ENCODE results near the gene CHRM5. TPM values are rescaled to one million over a fixed set of nuclear protein-coding genes. Genes with fewer than 3 reads are reported as not detected.

CHRM5 gene
- total and polyA plus RNA-seq, 2 of the 8 experiments (the other 6 are each of a cell fraction or from before 2014, with no cell fraction given) = not detected

DNA sequence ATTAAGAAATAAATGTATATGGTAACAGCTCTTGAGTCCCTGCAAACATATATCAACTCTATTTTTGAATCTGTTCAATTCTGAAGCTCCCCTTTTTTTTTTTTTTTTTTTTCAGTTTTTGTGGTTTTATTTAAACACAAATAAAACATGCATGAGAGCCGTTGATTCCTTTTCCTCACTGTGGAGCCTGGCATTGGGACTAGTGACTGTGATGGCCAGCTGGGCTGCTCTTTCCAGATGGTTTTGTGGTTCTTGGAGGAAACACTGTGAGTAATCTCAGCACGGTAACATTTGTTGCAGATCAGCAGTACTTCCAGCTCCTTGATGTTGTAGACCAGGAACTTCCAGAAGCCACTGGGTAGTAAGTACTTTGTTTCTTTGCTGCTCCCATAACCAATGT lies 117.4 kb downstream of the CHRM5 start:
- H2AFZ ChIP-seq (ENCODE audit: low read length) = no peak overlapping the region
- no peak for FAIRE-seq
- H3K23me2 ChIP-seq (ENCODE audit: low read depth, low read length) = no peaks in the 10 kb centered on the region
- WGBS, 2 experiments (ENCODE audit: extremely low coverage in 1 of 2, insufficient coverage in 1 of 2, insufficient read length in 1 of 2, insufficient replicate concordance in 2 of 2, low coverage in 1 of 2, low lambda C conversion rate in 2 of 2, missing lambda C conversion rate in 1 of 2) = 93% methylated on average over 2 of the region's 2 CpGs; no CpG with 5 or more reads in 1 of the 2 experiments
- H3K18ac ChIP-seq (ENCODE audit: extremely low read depth, low read length) = no peak overlapping the region
- H3K23ac ChIP-seq (ENCODE audit: insufficient read length) = no peak overlapping the region
- no peak overlapping the region for H3K4ac ChIP-seq (replicated peaks; ENCODE audit: insufficient read length, low read depth, low read length)
- H3K27me3 ChIP-seq (replicated peaks in 1 of 4; ENCODE audit: control insufficient read depth in 3 of 4, extremely low read depth in 1 of 4, insufficient read depth in 3 of 4, low read length in 3 of 4) = no peaks in the 10 kb centered on the region
- H3K56ac ChIP-seq (replicated peaks; ENCODE audit: insufficient read length, low read depth, low read length) = no peak overlapping the region
- ChIA-PET POLR2A (ENCODE audit: partially characterized antibody) (interaction anchor here (0.7 to 0.8 kb wide), 2 partner anchors 39 to 123 kb away, joined by 3 to 4 read pairs; no protein-coding TSS in a partner anchor), CTCF (ENCODE audit: partially characterized antibody) (interaction anchor here (0.7 kb wide), 1 partner anchor 545 kb away, joined by 3 read pairs; no protein-coding TSS in a partner anchor)
- no peak overlapping the region for H3K14ac ChIP-seq (ENCODE audit: insufficient read length)
- no peak overlapping the region for H3K4me2 ChIP-seq (ENCODE audit: insufficient read depth in 1 of 2, low read depth in 2 of 2, low read length in 2 of 2)
- no peaks in the 10 kb centered on the region for H3K79me1 ChIP-seq (ENCODE audit: low read depth, low read length)
- no peaks in the 10 kb centered on the region for H4K20me1 ChIP-seq (replicated peaks in 1 of 2; ENCODE audit: control insufficient read depth in 1 of 2, insufficient read depth in 2 of 2, low read length in 2 of 2)
- no peaks in the 10 kb centered on the region for H3K79me2 ChIP-seq (ENCODE audit: control insufficient read depth in 1 of 2, insufficient read depth in 2 of 2, low read length in 2 of 2)
- no peak overlapping the region for H4K8ac ChIP-seq (ENCODE audit: extremely low read depth, insufficient read depth, low read length)
- H3K4me1 ChIP-seq (replicated peaks in 1 of 4; ENCODE audit: control insufficient read depth in 3 of 4, insufficient read depth in 4 of 4, low read length in 3 of 4) = no peaks in the 10 kb centered on the region
- H2BK120ac ChIP-seq (replicated peaks; ENCODE audit: low read depth, low read length) = no peak overlapping the region
- H3K36me3 ChIP-seq (ENCODE audit: control insufficient read depth in 2 of 4, insufficient read depth in 4 of 4, low read length in 3 of 4) = peaks cover 0 to 22% (median 4%) of the 10 kb centered on the region in 4 experiments; a peak in 5 of 8 replicates
- no peak overlapping the region for H3K27ac ChIP-seq (ENCODE audit: low read depth, low read length)
- no peak overlapping the region for H2BK15ac ChIP-seq (ENCODE audit: low read length)
- no peak overlapping the region for H3K4me3 ChIP-seq (ENCODE audit: extremely low read depth in 1 of 4, insufficient read depth in 2 of 4, low read depth in 3 of 4, low read length in 4 of 4)
- H2BK20ac ChIP-seq (ENCODE audit: low read length) = no peak overlapping the region
- no peak overlapping the region for H4K91ac ChIP-seq (replicated peaks; ENCODE audit: insufficient read length, low read length)
- DNase-seq (ENCODE audit: low read depth in 1 of 2, low spot score in 2 of 2) = no peak
- H2BK12ac ChIP-seq (ENCODE audit: low read depth, low read length) = no peak overlapping the region
- no peaks in the 10 kb centered on the region for H3K9me3 ChIP-seq (ENCODE audit: insufficient read depth in 2 of 2, low read depth in 1 of 2, low read length in 1 of 2)
- H2AK5ac ChIP-seq (ENCODE audit: low read depth, low read length) = no peak overlapping the region
- no peak overlapping the region for H3K9ac ChIP-seq (replicated peaks in 1 of 4; ENCODE audit: extremely low read depth in 1 of 4, low read depth in 3 of 4, low read length in 3 of 4)
- no peak overlapping the region for H2BK5ac ChIP-seq (ENCODE audit: low read depth, low read length)
- no peak overlapping the region for H4K5ac ChIP-seq (ENCODE audit: insufficient read length, low read depth, low read length)
- TF ChIP-seq, protein P1, sequence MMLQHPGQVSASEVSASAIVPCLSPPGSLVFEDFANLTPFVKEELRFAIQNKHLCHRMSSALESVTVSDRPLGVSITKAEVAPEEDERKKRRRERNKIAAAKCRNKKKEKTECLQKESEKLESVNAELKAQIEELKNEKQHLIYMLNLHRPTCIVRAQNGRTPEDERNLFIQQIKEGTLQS (IDR thresholded peaks at IDR 0.05; ENCODE audit: insufficient read depth, low read depth, low read length) = no peak
- TF ChIP-seq SIX5 (IDR thresholded peaks at IDR 0.05; ENCODE audit: low read depth, low read length) = no peak
- no peak for TF ChIP-seq SRF (IDR thresholded peaks at IDR 0.05; ENCODE audit: low read depth, low read length)
- no peak for TF ChIP-seq YY1 (IDR thresholded peaks at IDR 0.05; ENCODE audit: low read depth, low read length)
- no peak for TF ChIP-seq RNF2 (IDR thresholded peaks at IDR 0.05; ENCODE audit: borderline replicate concordance, low read depth, low read length, missing control alignments, poor library complexity, severe bottlenecking)
- TF ChIP-seq, protein P2, sequence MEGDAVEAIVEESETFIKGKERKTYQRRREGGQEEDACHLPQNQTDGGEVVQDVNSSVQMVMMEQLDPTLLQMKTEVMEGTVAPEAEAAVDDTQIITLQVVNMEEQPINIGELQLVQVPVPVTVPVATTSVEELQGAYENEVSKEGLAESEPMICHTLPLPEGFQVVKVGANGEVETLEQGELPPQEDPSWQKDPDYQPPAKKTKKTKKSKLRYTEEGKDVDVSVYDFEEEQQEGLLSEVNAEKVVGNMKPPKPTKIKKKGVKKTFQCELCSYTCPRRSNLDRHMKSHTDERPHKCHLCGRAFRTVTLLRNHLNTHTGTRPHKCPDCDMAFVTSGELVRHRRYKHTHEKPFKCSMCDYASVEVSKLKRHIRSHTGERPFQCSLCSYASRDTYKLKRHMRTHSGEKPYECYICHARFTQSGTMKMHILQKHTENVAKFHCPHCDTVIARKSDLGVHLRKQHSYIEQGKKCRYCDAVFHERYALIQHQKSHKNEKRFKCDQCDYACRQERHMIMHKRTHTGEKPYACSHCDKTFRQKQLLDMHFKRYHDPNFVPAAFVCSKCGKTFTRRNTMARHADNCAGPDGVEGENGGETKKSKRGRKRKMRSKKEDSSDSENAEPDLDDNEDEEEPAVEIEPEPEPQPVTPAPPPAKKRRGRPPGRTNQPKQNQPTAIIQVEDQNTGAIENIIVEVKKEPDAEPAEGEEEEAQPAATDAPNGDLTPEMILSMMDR (IDR thresholded peaks at IDR 0.05; ENCODE audit: control extremely low read depth in 1 of 3, insufficient read depth in 1 of 3, low read depth in 1 of 3, low read length in 3 of 3) = no peak
- no peak for TF ChIP-seq CEBPB (IDR thresholded peaks at IDR 0.05; ENCODE audit: low read depth, low read length)
- TF ChIP-seq CHD1 (IDR thresholded peaks at IDR 0.05; ENCODE audit: low read depth, low read length) = no peak
- TF ChIP-seq NANOG (IDR thresholded peaks at IDR 0.05; ENCODE audit: insufficient read depth, low read depth, low read length, poor library complexity, severe bottlenecking) = no peak
- no peak for TF ChIP-seq BCL11A (IDR thresholded peaks at IDR 0.05; ENCODE audit: low read depth in 2 of 2, low read length in 2 of 2)
- no peak for TF ChIP-seq POU5F1 (IDR thresholded peaks at IDR 0.05; ENCODE audit: low read depth, low read length)
